ENCODE results near the gene DDX17. TPM values are rescaled to one million over a fixed set of nuclear protein-coding genes. Genes with fewer than 3 reads are reported as not detected.

The DDX17 gene
- total RNA-seq, 2 experiments from 2014 or later, result 508 to 626 TPM

DNA sequence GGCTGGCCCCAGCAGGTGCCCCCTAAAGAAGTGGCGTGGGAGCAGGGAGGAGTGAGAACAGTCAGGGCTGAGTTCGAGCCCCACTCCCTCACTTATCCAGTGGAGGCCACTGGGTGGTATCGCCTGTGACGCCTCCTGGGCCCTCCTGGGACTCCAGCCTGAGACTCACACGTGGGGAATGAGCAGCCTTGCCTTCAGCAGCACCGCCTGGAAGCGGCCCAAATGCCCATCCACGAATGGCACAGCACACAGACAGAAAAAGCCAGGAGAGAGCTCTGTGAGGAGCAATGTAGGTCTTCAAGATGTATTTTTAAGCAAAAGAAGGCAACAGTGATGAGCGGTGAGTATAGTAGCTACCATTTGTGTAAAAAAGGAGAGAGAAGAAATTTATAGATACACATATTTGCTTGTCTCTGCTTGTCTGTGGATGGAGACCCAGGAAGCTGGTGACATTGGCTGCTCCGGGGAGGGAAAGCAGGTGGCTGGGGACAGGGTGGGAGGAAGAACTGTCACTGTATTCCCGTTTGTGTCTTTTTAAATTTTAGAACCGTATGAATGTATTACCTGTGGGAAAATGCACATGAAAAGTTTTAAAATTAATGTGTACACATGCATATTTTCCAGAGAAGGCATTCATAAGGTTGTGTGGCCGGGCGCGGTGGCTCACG lies 64.4 kb downstream of the DDX17 start:
- no peak overlapping the region for H3K4me2 ChIP-seq (ENCODE audit: low read length)
- no peaks in the 10 kb centered on the region for H3K36me3 ChIP-seq (ENCODE audit: insufficient read depth, low read length)
- ChIA-PET POLR2A (no interaction called here), CTCF (ENCODE audit: unreplicated experiment) (no interaction called here)
- H3K4me3 ChIP-seq (ENCODE audit: low read depth, low read length, poor library complexity, severe bottlenecking), result no peak overlapping the region
- BruUV-seq (replicated peaks), result no TSS peak
- H3K79me2 ChIP-seq (ENCODE audit: insufficient read depth, low read depth, low read length), result no peaks in the 10 kb centered on the region
- H4K20me1 ChIP-seq (ENCODE audit: insufficient read depth, low read length), result no peaks in the 10 kb centered on the region
- H3K9me2 ChIP-seq (ENCODE audit: insufficient read depth, low read length), result no peaks in the 10 kb centered on the region
- no peaks in the 10 kb centered on the region for H3K4me1 ChIP-seq (ENCODE audit: insufficient read depth, low read length, poor library complexity, severe bottlenecking)
- no peak overlapping the region for H2AFZ ChIP-seq (ENCODE audit: low read length)
- H3K27ac ChIP-seq (ENCODE audit: low read depth, low read length, poor library complexity, severe bottlenecking), result no peak overlapping the region
- DNase-seq (ENCODE audit: low spot score), result no peak
- intact Hi-C loops (cut with micrococcal nuclease; ENCODE audit: unreplicated experiment), result no loop called here
- TF ChIP-seq, protein P1, sequence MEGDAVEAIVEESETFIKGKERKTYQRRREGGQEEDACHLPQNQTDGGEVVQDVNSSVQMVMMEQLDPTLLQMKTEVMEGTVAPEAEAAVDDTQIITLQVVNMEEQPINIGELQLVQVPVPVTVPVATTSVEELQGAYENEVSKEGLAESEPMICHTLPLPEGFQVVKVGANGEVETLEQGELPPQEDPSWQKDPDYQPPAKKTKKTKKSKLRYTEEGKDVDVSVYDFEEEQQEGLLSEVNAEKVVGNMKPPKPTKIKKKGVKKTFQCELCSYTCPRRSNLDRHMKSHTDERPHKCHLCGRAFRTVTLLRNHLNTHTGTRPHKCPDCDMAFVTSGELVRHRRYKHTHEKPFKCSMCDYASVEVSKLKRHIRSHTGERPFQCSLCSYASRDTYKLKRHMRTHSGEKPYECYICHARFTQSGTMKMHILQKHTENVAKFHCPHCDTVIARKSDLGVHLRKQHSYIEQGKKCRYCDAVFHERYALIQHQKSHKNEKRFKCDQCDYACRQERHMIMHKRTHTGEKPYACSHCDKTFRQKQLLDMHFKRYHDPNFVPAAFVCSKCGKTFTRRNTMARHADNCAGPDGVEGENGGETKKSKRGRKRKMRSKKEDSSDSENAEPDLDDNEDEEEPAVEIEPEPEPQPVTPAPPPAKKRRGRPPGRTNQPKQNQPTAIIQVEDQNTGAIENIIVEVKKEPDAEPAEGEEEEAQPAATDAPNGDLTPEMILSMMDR (conservative IDR thresholded peaks at IDR 0.05; ENCODE audit: low read length), result no peak
- no peak for TF ChIP-seq EZH2phosphoT487 (IDR thresholded peaks at IDR 0.05; ENCODE audit: borderline replicate concordance, low read depth, low read length)
- H3K9me3 ChIP-seq (ENCODE audit: low read length), result no peaks in the 10 kb centered on the region

DNA sequence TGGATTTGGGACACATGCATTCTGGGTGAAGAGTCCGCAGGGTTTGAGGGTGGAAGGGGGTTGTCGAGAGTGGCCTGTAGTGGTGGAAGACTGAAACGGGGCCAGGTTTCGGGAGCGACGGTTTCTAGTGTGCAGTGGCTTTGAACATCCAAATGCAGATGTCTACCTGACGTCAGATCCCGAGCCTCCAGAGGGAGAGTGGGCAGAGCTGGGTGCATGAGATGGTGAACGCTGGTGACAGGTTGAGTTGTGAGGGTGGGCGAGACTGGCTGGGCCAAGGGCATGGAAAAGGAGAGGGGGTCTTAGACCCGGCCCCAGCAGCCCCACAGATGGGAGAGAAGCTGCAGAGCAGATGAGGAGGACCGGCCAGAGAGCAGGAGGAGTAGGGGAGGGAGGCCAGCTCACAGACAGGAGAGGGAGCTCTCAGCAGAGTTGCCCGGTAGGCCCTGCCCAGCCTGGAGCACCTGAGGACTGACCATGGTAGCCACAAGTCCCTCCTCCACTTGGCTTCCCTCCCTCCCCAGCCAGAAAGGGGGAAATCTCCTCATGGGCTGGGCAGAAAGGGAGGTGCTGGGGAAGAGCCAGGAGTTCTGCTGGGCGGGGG lies 65.3 kb downstream of the DDX17 start:
- Histone ChIP-seq H3K27ac (ENCODE audit: low read depth, low read length, poor library complexity, severe bottlenecking) (no peak overlapping the region), H3K4me2 (ENCODE audit: low read length) (no peak overlapping the region), H3K79me2 (ENCODE audit: insufficient read depth, low read depth, low read length) (no peaks in the 10 kb centered on the region), H2AFZ (ENCODE audit: low read length) (no peak overlapping the region), H3K9me2 (ENCODE audit: insufficient read depth, low read length) (no peaks in the 10 kb centered on the region), H4K20me1 (ENCODE audit: insufficient read depth, low read length) (no peaks in the 10 kb centered on the region), H3K9me3 (ENCODE audit: low read length) (no peaks in the 10 kb centered on the region), H3K4me3 (ENCODE audit: low read depth, low read length, poor library complexity, severe bottlenecking) (no peak overlapping the region), H3K36me3 (ENCODE audit: insufficient read depth, low read length) (no peaks in the 10 kb centered on the region), H3K4me1 (ENCODE audit: insufficient read depth, low read length, poor library complexity, severe bottlenecking) (no peaks in the 10 kb centered on the region)
- DNase-seq (ENCODE audit: low spot score), result no peak
- ChIA-PET POLR2A (interaction anchor here (0.5 to 1.1 kb wide), 2 partner anchors 147 to 261 kb away, joined by 3 to 4 read pairs; no protein-coding TSS in a partner anchor), CTCF (ENCODE audit: unreplicated experiment) (no interaction called here)
- intact Hi-C loops (cut with micrococcal nuclease; ENCODE audit: unreplicated experiment), result no loop called here
- no peak for TF ChIP-seq EZH2phosphoT487 (IDR thresholded peaks at IDR 0.05; ENCODE audit: borderline replicate concordance, low read depth, low read length)
- TF ChIP-seq, protein P1 (conservative IDR thresholded peaks at IDR 0.05; ENCODE audit: low read length), result no peak
- no TSS peak for BruUV-seq (replicated peaks)

DNA sequence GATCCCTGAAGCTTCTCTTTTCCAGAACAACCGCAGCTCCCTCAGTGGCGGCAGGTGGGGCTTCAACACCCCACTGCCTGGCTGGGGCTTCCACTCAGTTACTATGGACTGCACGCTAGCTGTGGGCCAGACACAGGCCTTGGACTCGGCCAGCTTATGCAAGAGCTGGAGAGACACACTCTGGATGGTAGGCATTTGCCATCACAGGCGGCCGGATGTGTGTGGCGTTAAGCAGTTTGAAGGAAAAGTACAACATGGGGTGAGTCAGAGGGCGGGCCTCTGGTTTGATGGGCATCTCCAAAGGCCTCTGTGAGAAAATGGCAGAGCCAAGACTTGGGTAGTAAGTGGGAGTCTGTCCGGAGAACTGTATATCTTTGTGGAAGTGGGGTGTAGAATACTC lies 68.7 kb downstream of the DDX17 start:
- Histone ChIP-seq H2AFZ (ENCODE audit: low read length) (no peak overlapping the region), H3K4me2 (ENCODE audit: low read length) (no peak overlapping the region), H3K36me3 (ENCODE audit: insufficient read depth, low read length) (no peaks in the 10 kb centered on the region), H4K20me1 (ENCODE audit: insufficient read depth, low read length) (no peaks in the 10 kb centered on the region), H3K9me2 (ENCODE audit: insufficient read depth, low read length) (no peaks in the 10 kb centered on the region), H3K9me3 (ENCODE audit: low read length) (no peaks in the 10 kb centered on the region), H3K4me1 (ENCODE audit: insufficient read depth, low read length, poor library complexity, severe bottlenecking) (no peaks in the 10 kb centered on the region), H3K27ac (ENCODE audit: low read depth, low read length, poor library complexity, severe bottlenecking) (no peak overlapping the region), H3K4me3 (ENCODE audit: low read depth, low read length, poor library complexity, severe bottlenecking) (no peak overlapping the region), H3K79me2 (ENCODE audit: insufficient read depth, low read depth, low read length) (no peaks in the 10 kb centered on the region)
- no TSS peak for BruUV-seq (replicated peaks)
- ChIA-PET CTCF (ENCODE audit: unreplicated experiment) (interaction anchor here (0.7 kb wide), 1 partner anchor 14 kb away, joined by 3 read pairs; no protein-coding TSS in a partner anchor), POLR2A (no interaction called here)
- intact Hi-C loops (cut with micrococcal nuclease; ENCODE audit: unreplicated experiment), result no loop called here
- no peak for TF ChIP-seq EZH2phosphoT487 (IDR thresholded peaks at IDR 0.05; ENCODE audit: borderline replicate concordance, low read depth, low read length)
- TF ChIP-seq, protein P1 (conservative IDR thresholded peaks at IDR 0.05; ENCODE audit: low read length), result no peak
- no peak for DNase-seq (ENCODE audit: low spot score)
